Fibroblast of lung (primary cell): Measurements from ENCODE around the gene PTPN9.

Experiments used
- EZH2 ChIP-seq: IDR thresholded peaks from 2 replicates; pipeline ENCODE4 v1.5.1; 2012; ENCODE audit warnings: low read length, control low read depth, mild to moderate bottlenecking; ENCODE audit errors: missing control alignments
- TF ChIP-seq, protein P1 (sequence below), 2 donors: IDR thresholded peaks in 1 of 2; conservative IDR thresholded peaks in 1 of 2; 1 replicate in 1 of 2; 2 replicates in 1 of 2; pipeline ENCODE4 v1.5.1; 2011 to 2012; ENCODE audit warnings: low read length in 2 of 2, control low read depth in 1 of 2, inconsistent platforms in 1 of 2, low read depth in 1 of 2, mild to moderate bottlenecking in 1 of 2

DNA sequence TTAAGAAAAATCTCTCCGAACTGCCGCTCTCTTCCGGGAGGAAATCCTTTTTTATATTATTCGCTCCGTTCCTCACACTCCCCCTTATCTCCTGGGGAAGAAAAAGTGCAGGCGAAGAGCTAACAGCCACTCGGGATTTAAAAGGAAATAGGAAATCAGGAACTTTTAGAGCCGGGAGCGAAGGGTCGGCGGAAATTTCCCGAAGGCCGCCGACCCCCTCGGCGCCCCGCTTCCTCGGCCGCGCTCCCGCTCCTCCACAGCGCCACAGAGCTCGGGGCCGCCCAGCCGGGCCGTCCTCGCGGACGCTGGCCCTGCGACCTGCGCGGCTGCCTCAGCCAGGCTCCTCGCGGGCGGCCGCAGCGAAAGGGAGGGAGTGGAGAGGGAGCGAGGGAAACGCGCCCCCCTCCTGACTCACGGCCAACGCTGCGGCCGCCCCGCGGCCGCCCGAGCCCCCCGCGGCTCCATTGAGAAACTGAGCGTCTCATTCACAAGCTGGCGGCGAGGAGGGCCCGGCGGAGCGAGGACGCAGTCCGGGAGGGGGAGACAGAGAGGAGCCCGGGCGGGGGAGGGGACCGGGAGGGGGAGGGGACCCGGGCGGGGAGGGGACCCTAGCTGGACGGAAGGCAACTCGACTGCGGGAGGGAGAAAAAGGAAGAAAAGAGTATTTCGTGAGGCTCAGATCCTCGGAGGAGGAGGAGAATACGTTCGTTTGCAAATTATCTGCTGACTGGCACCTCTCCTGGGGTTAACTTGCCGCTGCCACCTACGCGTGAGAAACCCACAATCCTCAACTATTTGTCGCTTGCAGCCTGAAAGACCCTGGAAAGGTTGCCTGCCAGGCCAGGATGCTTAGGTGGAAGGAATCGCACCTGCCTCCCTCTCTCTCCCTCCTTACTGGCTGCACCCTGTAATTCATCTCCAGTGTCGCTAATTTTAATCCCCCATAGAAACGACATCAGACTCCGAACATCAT is at the start of gene PTPN9:
- TF ChIP-seq EZH2: no peak
- TF ChIP-seq, protein P1, sequence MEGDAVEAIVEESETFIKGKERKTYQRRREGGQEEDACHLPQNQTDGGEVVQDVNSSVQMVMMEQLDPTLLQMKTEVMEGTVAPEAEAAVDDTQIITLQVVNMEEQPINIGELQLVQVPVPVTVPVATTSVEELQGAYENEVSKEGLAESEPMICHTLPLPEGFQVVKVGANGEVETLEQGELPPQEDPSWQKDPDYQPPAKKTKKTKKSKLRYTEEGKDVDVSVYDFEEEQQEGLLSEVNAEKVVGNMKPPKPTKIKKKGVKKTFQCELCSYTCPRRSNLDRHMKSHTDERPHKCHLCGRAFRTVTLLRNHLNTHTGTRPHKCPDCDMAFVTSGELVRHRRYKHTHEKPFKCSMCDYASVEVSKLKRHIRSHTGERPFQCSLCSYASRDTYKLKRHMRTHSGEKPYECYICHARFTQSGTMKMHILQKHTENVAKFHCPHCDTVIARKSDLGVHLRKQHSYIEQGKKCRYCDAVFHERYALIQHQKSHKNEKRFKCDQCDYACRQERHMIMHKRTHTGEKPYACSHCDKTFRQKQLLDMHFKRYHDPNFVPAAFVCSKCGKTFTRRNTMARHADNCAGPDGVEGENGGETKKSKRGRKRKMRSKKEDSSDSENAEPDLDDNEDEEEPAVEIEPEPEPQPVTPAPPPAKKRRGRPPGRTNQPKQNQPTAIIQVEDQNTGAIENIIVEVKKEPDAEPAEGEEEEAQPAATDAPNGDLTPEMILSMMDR (conservative IDR thresholded peaks at IDR 0.05 in 1 of 2, IDR thresholded peaks at IDR 0.05 in 1 of 2; ENCODE audit: low read depth in 1 of 2, low read length in 2 of 2): peak; percentile 10 to 33
